Measurements from ENCODE around the gene MEDAG.

The MEDAG gene

GRCh38 chr13:30966101-30966500 is 60.0 kb downstream of the MEDAG start:
- no peak for DNase-seq

GRCh38 chr13:30968846-30969245 is 62.8 kb downstream of the MEDAG start:
- no peak for DNase-seq

DNA sequence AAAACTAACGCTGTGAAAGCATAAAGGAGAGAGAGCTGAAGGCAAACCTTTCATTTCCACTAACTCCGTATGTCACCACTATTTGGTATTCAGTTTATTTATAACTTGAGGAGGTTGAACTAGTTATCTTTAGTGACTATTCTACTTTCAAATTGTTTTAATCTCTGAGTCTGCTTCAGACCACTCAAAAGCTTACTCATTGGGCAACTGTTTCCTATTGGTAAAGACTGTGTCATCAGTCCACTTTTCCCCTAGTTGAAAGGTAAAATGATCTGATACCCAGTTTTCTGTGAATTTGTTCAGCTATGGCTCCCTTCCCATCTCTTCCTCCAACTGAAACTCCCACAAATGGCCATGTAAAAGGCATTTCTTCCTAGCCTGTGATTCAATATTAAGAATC is 65.5 kb downstream of the MEDAG start:
- no peak for DNase-seq

GRCh38 chr13:30972888-30973377 is 66.9 kb downstream of the MEDAG start:
- no peak for DNase-seq

DNA sequence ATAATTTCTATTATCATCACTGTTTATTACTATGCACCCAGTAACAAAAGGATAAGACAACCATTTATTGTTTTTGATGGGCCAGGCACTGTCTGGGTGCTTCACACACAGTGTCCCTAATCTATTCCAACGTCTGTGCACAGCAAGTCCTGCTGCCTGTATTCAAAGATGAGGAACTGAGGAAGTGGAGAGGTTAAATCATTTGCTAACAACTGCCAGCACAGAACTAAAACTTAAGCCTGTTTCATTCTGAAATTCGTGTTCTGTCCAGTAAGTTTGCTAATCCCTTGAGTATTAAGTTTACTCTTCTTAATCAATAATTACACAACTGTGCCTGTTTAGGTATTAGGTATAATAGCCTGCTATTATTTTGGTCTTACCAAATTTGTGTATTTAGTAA is 68.3 kb downstream of the MEDAG start:
- DNase-seq = no peak

Data from NCI-H524 (cell line).